Activated gamma-delta T cell treated with Interleukin-2 at 50 U/mL for 16 hours (primary cell): Measurements from ENCODE around the gene ACAT1.
"Not testable (repeated sequence)": the region's sequence is repeated elsewhere in the genome, so short reads cannot be mapped to it uniquely, and the experiment has no call there.

Source experiments
- DNase-seq: peaks from one replicate; pipeline ENCODE4 v3.0.0-alpha.2; 2020

Gene ACAT1

GRCh38 chr11:108148556-108148955 is 27.2 kb downstream of the ACAT1 start:
- no peak for DNase-seq

- no peak for DNase-seq
These were observed 33.2 kb downstream of the ACAT1 start for GRCh38 chr11:108154591-108154990.

- DNase-seq, result no peak
These were observed 39.7 kb downstream of the ACAT1 start for GRCh38 chr11:108160970-108161566.

GRCh38 chr11:108162878-108163277 is 41.5 kb downstream of the ACAT1 start:
- not testable (repeated sequence) for DNase-seq

GRCh38 chr11:108167624-108168023 is 46.3 kb downstream of the ACAT1 start:
- no peak for DNase-seq

GRCh38 chr11:108170184-108170583 is 48.8 kb downstream of the ACAT1 start:
- DNase-seq, result no peak

- DNase-seq, result no peak
These were observed 56.2 kb downstream of the ACAT1 start for GRCh38 chr11:108177570-108177969.

- no peak for DNase-seq
These were observed 72.4 kb downstream of the ACAT1 start for GRCh38 chr11:108193725-108194124.

- no peak for DNase-seq
These were observed 75.5 kb downstream of the ACAT1 start for GRCh38 chr11:108196901-108197300.
